Measurements from ENCODE around the gene ADAMTS16. TPM values are rescaled to one million over a fixed set of nuclear protein-coding genes. Genes with fewer than 3 reads are reported as not detected.
A peak's percentile ranks its signal among the peaks of the same experiment; 100 is the strongest.

The ADAMTS16 gene
- total and polyA plus RNA-seq, 5 experiments from 2014 or later: not detected

- H3K36me3 Mint-ChIP-seq: no peaks in the 10 kb centered on the region
- DNase-seq: no peak
- peaks cover 0 to 12% (median 7%) of the 10 kb centered on the region in 4 donors for H3K4me1 Mint-ChIP-seq
- POLR2A ChIA-PET: no interaction called here
- H3K9me3 Mint-ChIP-seq: peaks cover 0 to 4% (median 0%) of the 10 kb centered on the region in 9 donors
- peaks cover 2 to 59% (median 21%) of the 10 kb centered on the region in 5 donors for H3K27me3 Mint-ChIP-seq
- ATAC-seq: no peak
- H3K4me3 Mint-ChIP-seq: no peak overlapping the region
- H3K27ac Mint-ChIP-seq: no peak overlapping the region
These were observed 39.5 kb downstream of the ADAMTS16 start for GRCh38 chr5:5179597-5179996.

DNA sequence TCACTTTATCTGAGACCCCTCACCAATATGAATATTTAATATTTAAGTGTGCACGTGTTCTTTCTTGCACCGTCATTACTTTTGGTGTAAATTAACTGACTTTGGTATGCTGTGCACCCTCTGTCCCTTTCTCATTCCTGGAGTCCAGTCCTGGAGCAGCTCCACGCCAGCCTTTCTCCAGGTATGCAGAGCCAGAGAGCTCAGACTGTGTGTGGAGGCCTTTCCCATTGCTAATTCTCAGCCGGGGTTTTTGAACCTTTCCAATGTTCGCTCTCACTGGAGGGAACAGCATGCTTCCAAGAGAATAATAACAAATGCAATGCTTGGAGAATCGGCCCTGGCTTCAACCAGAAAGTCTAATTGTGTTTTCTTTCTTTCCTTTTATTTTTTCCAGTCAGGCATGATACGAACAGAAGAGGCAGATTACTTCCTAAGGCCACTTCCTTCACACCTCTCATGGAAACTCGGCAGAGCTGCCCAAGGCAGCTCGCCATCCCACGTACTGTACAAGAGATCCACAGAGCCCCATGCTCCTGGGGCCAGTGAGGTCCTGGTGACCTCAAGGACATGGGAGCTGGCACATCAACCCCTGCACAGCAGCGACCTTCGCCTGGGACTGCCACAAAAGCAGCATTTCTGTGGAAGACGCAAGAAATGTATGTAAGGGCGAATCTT, 41.7 kb downstream of the ADAMTS16 start:
- Mint-ChIP-seq H3K9me3 (peaks cover 0 to 2% (median 0%) of the 10 kb centered on the region in 9 donors), H3K4me3 (no peak overlapping the region), H3K36me3 (no peaks in the 10 kb centered on the region), H3K4me1 (peaks cover 0 to 12% (median 7%) of the 10 kb centered on the region in 4 donors), H3K27me3 (peaks cover 2 to 51% (median 13%) of the 10 kb centered on the region in 5 donors), H3K27ac (no peak overlapping the region)
- DNase-seq (no peak), ATAC-seq (no peak)
- POLR2A ChIA-PET: no interaction called here

GRCh38 chr5:5182508-5183188, 42.5 kb downstream of the ADAMTS16 start:
- no peaks in the 10 kb centered on the region for H3K9me3 Mint-ChIP-seq
- H3K27ac Mint-ChIP-seq: peak overlapping the region in 1 of 10 donors; percentile 67
- peaks cover 0 to 12% (median 7%) of the 10 kb centered on the region in 4 donors for H3K4me1 Mint-ChIP-seq
- peaks cover 2 to 42% (median 9%) of the 10 kb centered on the region in 5 donors for H3K27me3 Mint-ChIP-seq
- POLR2A ChIA-PET: no interaction called here
- DNase-seq (no peak), ATAC-seq (peak in 1 of 2 donors; percentile 22)
- no peaks in the 10 kb centered on the region for H3K36me3 Mint-ChIP-seq
- H3K4me3 Mint-ChIP-seq: no peak overlapping the region

DNA sequence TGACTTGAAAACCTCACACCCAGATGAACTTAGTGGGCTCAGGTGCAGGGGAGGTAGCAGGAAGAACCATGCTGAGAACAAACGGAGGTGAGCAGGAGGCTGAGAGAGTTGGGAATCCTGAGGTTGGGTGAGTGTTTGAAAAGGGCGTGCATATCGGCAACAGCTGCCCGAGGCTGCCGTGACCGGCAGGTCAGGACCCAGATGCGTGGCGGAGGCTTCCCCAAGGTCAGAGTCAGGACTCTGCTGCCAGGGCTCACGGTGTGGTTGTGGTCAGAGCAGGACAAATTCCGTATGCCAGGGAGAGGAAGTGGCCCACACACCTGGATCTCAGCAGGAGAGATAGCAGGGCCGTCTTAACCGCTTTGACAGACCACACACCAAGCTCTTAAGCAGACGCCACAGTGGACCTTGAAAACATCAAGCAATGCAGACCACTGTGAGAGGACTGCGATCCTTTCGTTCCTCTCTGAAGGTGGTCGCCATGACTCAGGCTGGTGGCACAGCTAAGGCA, 43.1 kb downstream of the ADAMTS16 start:
- POLR2A ChIA-PET: no interaction called here
- no peak for ATAC-seq
- H3K36me3 Mint-ChIP-seq: no peaks in the 10 kb centered on the region
- no peaks in the 10 kb centered on the region for H3K9me3 Mint-ChIP-seq
- DNase-seq: no peak
- H3K27me3 Mint-ChIP-seq: peaks cover 2 to 42% (median 9%) of the 10 kb centered on the region in 5 donors
- peaks cover 0 to 12% (median 7%) of the 10 kb centered on the region in 4 donors for H3K4me1 Mint-ChIP-seq
- peak overlapping the region in 1 of 10 donors; percentile 34 for H3K4me3 Mint-ChIP-seq
- no peak overlapping the region for H3K27ac Mint-ChIP-seq

GRCh38 chr5:5183933-5184332, 43.8 kb downstream of the ADAMTS16 start:
- Mint-ChIP-seq H3K27me3 (peaks cover 2 to 41% (median 9%) of the 10 kb centered on the region in 5 donors), H3K4me1 (peaks cover 0 to 12% (median 7%) of the 10 kb centered on the region in 4 donors), H3K27ac (no peak overlapping the region), H3K36me3 (no peaks in the 10 kb centered on the region), H3K4me3 (no peak overlapping the region), H3K9me3 (no peaks in the 10 kb centered on the region)
- POLR2A ChIA-PET: no interaction called here
- DNase-seq (no peak), ATAC-seq (no peak)

- H3K4me3 Mint-ChIP-seq: no peak overlapping the region
- DNase-seq (no peak), ATAC-seq (no peak)
- H3K36me3 Mint-ChIP-seq: no peaks in the 10 kb centered on the region
- H3K27ac Mint-ChIP-seq: no peak overlapping the region
- POLR2A ChIA-PET: no interaction called here
- no peaks in the 10 kb centered on the region for H3K9me3 Mint-ChIP-seq
- peaks cover 0 to 4% (median 3%) of the 10 kb centered on the region in 5 donors for H3K27me3 Mint-ChIP-seq
- peaks cover 0 to 2% (median under 1%) of the 10 kb centered on the region in 4 donors for H3K4me1 Mint-ChIP-seq
These were observed 48.4 kb downstream of the ADAMTS16 start for GRCh38 chr5:5188376-5189050.

GRCh38 chr5:5189051-5189430, 48.9 kb downstream of the ADAMTS16 start:
- DNase-seq (no peak), ATAC-seq (no peak)
- Mint-ChIP-seq H3K36me3 (no peaks in the 10 kb centered on the region), H3K27me3 (peaks cover 0 to 3% (median 2%) of the 10 kb centered on the region in 5 donors), H3K9me3 (no peaks in the 10 kb centered on the region), H3K4me1 (no peaks in the 10 kb centered on the region), H3K4me3 (no peak overlapping the region), H3K27ac (no peak overlapping the region)
- POLR2A ChIA-PET: no interaction called here

- no peaks in the 10 kb centered on the region for H3K4me1 Mint-ChIP-seq
- DNase-seq (no peak), ATAC-seq (no peak)
- H3K27ac Mint-ChIP-seq: no peak overlapping the region
- POLR2A ChIA-PET: no interaction called here
- H3K4me3 Mint-ChIP-seq: no peak overlapping the region
- peaks cover 0 to 9% (median 2%) of the 10 kb centered on the region in 5 donors for H3K27me3 Mint-ChIP-seq
- H3K36me3 Mint-ChIP-seq: no peaks in the 10 kb centered on the region
- H3K9me3 Mint-ChIP-seq: peaks cover 0 to 4% (median 0%) of the 10 kb centered on the region in 9 donors
These were observed 51.8 kb downstream of the ADAMTS16 start for GRCh38 chr5:5191906-5192305.

DNA sequence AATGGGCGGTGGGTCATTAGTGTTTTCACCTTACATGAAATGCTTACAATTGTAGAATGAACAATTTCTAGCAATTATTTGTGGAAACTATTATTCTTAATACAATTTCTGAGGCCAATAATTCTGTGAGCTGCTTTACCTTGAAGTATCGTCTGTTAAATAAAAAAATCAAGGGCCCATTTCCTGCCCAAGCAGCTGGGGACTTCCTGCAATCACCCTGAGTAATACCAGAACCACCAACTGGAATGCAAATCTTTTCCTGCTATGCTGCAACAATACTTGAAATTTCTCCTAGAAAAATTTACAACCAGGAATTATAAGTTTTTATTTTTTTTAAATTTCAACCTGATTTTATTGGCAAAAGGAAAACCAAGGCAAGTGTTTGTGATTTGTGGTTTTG, 52.6 kb downstream of the ADAMTS16 start:
- Mint-ChIP-seq H3K27me3 (peaks cover 0 to 9% (median 2%) of the 10 kb centered on the region in 5 donors), H3K9me3 (peaks cover 0 to 12% (median 0%) of the 10 kb centered on the region in 9 donors), H3K27ac (no peak overlapping the region), H3K4me1 (no peaks in the 10 kb centered on the region), H3K4me3 (no peak overlapping the region), H3K36me3 (no peaks in the 10 kb centered on the region)
- ATAC-seq (no peak), DNase-seq (no peak)
- POLR2A ChIA-PET: no interaction called here

DNA sequence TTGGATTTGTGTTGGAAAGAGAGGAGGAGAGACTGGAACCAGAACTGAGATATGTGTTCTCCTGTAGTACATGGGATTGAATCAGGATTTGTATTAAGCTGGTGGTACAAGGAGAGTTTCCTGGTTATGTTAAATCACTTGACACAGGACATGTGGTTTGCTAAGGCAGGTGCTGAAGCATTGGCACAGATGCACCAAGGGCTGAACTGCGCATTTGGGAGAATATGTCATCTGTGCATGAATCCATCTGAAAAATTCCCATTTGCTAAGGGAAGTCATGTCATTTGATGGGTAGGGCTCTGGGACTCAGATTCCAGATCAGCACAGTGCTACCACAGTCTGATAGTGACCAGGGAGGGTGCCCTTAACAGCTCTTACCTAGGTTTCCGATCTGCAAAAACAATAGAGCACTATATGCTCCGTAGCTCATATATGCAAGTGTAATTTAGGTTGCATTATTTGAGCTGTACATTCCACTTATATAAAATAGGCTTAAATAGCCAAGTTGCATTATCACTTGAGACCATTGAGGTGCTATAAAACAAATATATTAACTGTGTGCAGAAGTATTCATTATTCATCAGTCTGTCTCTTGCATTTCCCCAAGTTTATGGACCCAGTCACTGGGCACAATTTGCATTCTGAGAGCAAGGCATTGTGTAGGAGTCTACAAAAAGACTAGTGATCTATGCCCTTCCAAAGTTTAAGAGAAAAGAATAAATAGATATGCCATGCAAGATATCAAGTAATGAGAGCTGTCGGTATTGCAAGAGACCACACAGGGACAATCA, 55.2 kb downstream of the ADAMTS16 start:
- ATAC-seq (no peak), DNase-seq (no peak)
- Mint-ChIP-seq H3K27me3 (peaks cover 0 to 20% (median 5%) of the 10 kb centered on the region in 5 donors), H3K9me3 (peaks cover 0 to 13% (median 0%) of the 10 kb centered on the region in 9 donors), H3K4me1 (no peaks in the 10 kb centered on the region), H3K36me3 (no peaks in the 10 kb centered on the region), H3K27ac (no peak overlapping the region), H3K4me3 (no peak overlapping the region)
- POLR2A ChIA-PET: no interaction called here

- Mint-ChIP-seq H3K4me1 (no peaks in the 10 kb centered on the region), H3K4me3 (no peak overlapping the region), H3K27ac (no peak overlapping the region), H3K9me3 (peaks cover 0 to 13% (median 1%) of the 10 kb centered on the region in 9 donors), H3K27me3 (peaks cover 0 to 28% (median 7%) of the 10 kb centered on the region in 5 donors), H3K36me3 (no peaks in the 10 kb centered on the region)
- POLR2A ChIA-PET: no interaction called here
- DNase-seq: no peak
- ATAC-seq: no peak
These were observed 58.0 kb downstream of the ADAMTS16 start for GRCh38 chr5:5198135-5198534.

DNA sequence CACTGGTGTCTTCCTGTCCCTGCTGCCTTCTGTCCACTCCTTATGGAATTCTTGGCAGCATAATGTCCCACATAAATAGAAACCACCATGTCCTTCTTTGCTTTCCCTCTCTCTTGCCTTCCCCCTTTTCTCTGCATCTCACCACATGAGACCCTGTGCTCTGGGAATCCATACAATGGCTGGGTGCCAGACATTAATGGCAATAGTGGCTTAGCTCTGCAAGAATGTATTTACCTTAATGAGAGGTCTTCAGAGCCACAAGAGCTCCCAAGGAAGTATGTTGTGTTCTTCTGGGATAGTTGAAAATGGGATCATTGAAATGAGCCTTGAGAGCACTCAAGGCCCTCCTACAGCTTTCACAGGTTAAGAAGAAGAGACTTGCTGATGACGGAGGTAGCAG, 58.7 kb downstream of the ADAMTS16 start:
- ATAC-seq: no peak
- Mint-ChIP-seq H3K36me3 (no peaks in the 10 kb centered on the region), H3K27ac (peak overlapping the region in 1 of 10 donors; percentile 45), H3K4me1 (no peaks in the 10 kb centered on the region), H3K9me3 (peaks cover 0 to 13% (median 1%) of the 10 kb centered on the region in 9 donors), H3K27me3 (peaks cover 0 to 28% (median 7%) of the 10 kb centered on the region in 5 donors), H3K4me3 (no peak overlapping the region)
- no peak for DNase-seq
- POLR2A ChIA-PET: no interaction called here

All from naive thymus-derived CD8-positive, alpha-beta T cell (primary cell).